Astrocyte of the cerebellum (primary cell): ENCODE data around the gene CCNB1.
A peak's percentile ranks its signal among the peaks of the same experiment; 100 is the strongest.

Experiments used
- DNase-seq: peaks from one replicate; pipeline ENCODE4 v3.0.0-alpha.2; 2011; ENCODE audit warnings: low read depth
- H3K4me3 ChIP-seq: 2 replicates; pipeline ENCODE4 v1.5.1; 2011; ENCODE audit warnings: mild to moderate bottlenecking, low read depth, low read length, moderate library complexity
- CTCF ChIP-seq: IDR thresholded peaks from 2 replicates; pipeline ENCODE4 v1.5.1; 2012; ENCODE audit warnings: low read length, low read depth, moderate library complexity, mild to moderate bottlenecking; ENCODE audit errors: missing control alignments
- in situ Hi-C: cut with HindIII; loops from 2 replicates; pipeline ENCODE4 v1.10.0; 2017; ENCODE audit warnings: low sequenced_read_pairs

CCNB1 gene

GRCh38 chr5:69184621-69185020 lies 17.7 kb downstream of the CCNB1 start:
- in situ Hi-C loops = no loop called here
- no peak overlapping the region for H3K4me3 ChIP-seq
- no peak for TF ChIP-seq CTCF
- DNase-seq = no peak

- TF ChIP-seq CTCF = no peak
- in situ Hi-C loops = no loop called here
- DNase-seq = no peak
- no peak overlapping the region for H3K4me3 ChIP-seq
Observed at GRCh38 chr5:69187342-69187741, 20.4 kb downstream of the CCNB1 start.

GRCh38 chr5:69188811-69189161 lies 21.8 kb downstream of the CCNB1 start:
- peak overlapping the region; percentile 92 for H3K4me3 ChIP-seq
- no peak for DNase-seq
- in situ Hi-C loops = no loop called here
- TF ChIP-seq CTCF = no peak

GRCh38 chr5:69189162-69190086 lies 22.5 kb downstream of the CCNB1 start, which contains the start of gene CENPH:
Gene CENPH (plus strand): TSS chr5:69189583. CDS start chr5:69189635, 52 bp downstream.
- in situ Hi-C loops = no loop called here
- peak; percentile 80 for DNase-seq
- H3K4me3 ChIP-seq = peak within 1 kb of the TSS; percentile 92
- no peak for TF ChIP-seq CTCF

GRCh38 chr5:69202497-69202896 lies 35.5 kb downstream of the CCNB1 start:
- DNase-seq = no peak
- TF ChIP-seq CTCF = no peak
- in situ Hi-C loops = no loop called here
- H3K4me3 ChIP-seq = no peak overlapping the region

- in situ Hi-C loops = no loop called here
- no peak overlapping the region for H3K4me3 ChIP-seq
- DNase-seq = no peak
- no peak for TF ChIP-seq CTCF
Observed at GRCh38 chr5:69206528-69207190, 39.7 kb downstream of the CCNB1 start.
